ENCODE data around the gene GNG10.
"Not testable (repeated sequence)": the region's sequence is repeated elsewhere in the genome, so short reads cannot be mapped to it uniquely, and the experiment has no call there.

GNG10 gene

GRCh38 chr9:111657051-111657450 is 4.4 kb upstream of the GNG10 start:
- DNase-seq (ENCODE audit: low spot score): no peak

GRCh38 chr9:111658943-111659342 is 2.5 kb upstream of the GNG10 start:
- no peak for DNase-seq (ENCODE audit: low spot score)

- DNase-seq (ENCODE audit: low spot score): no peak
Observed at GRCh38 chr9:111659691-111660090, 1.7 kb upstream of the GNG10 start.

DNA sequence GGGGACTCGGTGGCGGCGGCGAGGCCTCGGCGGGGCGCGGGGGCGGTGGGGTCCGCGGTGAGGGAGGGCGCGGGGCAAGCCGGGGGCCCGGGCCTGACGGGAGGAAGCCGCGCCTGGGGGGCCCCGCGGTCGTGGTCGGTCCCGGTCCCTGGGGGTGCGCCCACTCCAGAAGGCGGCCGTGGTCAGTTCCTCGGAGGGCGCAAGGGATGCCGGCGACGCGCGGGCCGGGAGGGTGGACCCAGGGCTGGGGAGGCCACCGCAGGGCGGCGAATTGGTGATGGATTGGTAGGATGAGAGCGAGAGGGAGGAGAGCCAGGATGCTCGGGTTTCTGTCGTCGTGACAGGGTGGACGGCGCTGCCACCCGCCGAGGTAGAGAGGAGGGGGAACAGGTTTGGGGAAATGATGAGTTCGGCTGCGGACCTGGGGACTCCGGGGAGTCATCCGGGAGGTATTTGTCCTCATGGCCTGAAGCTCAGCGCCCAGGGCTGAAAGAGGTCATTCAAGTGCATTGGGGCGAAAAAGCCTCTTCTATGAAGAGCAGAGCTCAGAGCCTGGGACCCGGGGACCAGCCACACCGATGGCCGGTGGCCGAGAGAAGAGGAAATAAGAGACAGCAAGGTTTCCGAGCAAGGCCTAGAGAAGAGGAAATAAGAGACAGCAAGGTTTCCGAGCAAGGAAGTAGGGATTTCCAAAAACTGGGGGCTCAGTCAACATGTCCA is 557 bp downstream of the GNG10 start:
- DNase-seq (ENCODE audit: low spot score): peak; percentile 72

DNA sequence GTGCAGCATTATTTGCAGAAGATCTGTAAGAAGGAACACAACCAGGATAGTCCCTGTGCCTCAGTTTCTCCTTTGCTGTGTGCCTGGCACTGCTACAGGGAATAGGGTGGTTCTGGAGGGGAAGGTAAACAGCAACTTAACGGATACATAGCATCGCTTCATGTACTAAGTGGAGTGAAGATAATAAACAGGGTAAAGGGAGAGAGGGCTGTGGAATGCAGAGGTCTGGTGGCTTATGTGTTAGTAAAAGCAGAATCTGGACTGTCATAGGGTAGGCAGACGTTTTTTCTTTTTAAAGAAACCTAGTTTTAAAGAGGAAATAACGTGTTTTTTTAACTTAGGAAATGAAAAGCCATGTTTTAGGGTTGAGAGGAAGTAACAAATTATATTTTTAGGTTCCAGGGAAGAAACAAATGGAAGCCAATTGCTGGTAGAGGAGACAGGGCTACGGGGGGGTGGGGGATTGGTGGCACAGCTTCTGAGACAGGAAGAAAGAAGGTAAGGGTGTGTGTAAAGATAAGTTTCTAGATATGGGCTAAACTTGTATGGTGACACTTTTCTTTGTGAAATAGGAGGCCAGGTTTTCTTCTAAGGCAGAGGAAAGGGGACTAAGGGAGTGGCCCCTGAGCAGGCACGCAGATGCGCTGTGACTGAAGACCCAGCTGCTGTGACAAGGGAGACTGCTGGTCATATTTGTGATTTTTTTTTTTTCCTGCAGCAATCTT is 1.3 kb downstream of the GNG10 start:
- DNase-seq (ENCODE audit: low spot score): no peak

DNA sequence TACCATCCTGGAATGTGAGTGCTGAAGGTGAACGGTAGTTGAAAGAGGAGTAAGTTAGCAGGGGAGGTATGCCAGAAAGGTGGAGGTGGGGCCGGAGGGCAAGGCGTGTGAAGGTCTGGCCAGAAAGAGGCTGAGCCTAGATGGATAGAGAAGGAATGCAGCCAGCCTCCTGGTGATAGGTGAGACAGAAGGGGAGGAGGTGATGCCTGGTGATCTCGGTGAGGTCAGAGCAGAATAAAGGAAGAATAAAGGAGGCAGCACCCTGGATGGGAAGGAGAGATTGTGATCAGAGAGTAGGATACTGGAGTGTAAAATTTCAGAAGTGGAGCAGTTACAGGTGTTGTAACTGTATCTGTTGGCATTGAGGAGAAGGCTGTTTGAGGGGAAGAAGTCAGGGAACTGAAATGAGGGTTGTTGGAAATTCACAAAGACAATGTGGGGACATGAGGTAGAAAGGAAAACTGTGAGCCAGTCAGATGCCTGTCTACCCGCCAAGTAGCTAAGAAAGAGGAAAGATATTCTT is 2.0 kb downstream of the GNG10 start:
- no peak for DNase-seq (ENCODE audit: low spot score)

- no peak for DNase-seq (ENCODE audit: low spot score)
Observed at GRCh38 chr9:111668026-111668573, 6.7 kb downstream of the GNG10 start.

GRCh38 chr9:111668601-111669000 is 7.2 kb downstream of the GNG10 start:
- DNase-seq (ENCODE audit: low spot score): not testable (repeated sequence)

DNA sequence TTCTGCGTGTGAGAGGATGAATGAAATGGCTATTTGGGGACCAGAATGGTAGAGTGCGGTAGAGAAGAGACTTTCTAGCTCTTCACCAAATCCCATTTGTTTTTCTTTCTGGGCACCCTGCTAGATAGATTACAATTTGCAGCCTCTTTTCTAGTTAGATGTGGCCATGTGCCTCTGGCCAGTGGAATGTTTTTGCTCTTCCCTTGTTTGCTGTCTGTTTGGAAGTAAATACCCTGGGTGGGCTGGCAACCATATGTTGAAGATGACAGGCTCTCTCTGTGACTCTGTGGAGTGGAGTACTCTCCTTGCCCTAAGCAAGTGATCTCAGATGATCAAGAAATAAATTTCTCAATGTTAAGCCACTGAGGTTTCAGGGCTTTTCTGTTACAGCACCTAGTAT is 12.9 kb downstream of the GNG10 start:
- no peak for DNase-seq (ENCODE audit: low spot score)

DNA sequence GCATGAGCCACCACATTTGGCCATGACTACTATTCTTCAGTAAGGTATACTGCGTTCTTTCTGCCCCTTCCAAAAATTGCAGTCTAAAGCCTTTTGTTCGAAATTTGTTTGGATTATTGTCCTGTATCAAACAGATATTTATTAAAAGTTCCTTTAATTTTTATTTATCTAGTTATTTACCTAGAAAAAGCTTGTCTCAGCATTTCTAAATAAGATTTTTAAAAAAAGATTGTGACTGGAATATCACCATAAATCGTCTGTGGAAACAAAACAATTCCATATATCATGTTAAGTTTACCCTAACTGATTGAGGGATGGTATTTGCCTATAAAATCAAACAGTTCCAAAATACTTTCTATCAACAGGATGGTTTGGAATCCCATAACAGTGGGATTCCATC is 14.7 kb downstream of the GNG10 start:
- no peak for DNase-seq (ENCODE audit: low spot score)

GRCh38 chr9:111678293-111678692 is 16.9 kb downstream of the GNG10 start:
- DNase-seq (ENCODE audit: low spot score): no peak

DNA sequence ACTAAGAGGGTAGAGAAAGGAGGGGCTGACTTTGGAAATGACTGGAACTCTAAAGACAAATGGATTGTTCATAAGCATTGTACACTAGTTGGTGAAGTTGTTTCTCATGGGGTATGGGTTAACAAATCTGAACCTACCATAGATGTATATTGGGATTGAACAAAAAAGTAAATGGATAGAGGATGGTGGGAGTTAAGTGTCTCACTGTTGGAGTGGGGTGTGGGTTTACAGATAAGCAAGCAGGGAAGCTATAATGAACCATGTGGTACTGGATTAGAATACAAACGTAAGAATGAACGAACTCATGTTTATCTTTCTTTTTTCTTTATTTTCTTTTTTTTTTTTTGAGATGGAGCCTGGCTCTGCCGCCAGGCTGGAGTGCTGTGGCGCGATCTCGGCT is 17.8 kb downstream of the GNG10 start:
- no peak for DNase-seq (ENCODE audit: low spot score)

- no peak for DNase-seq (ENCODE audit: low spot score)
Observed at GRCh38 chr9:111683392-111683791, 22.0 kb downstream of the GNG10 start.

DNA sequence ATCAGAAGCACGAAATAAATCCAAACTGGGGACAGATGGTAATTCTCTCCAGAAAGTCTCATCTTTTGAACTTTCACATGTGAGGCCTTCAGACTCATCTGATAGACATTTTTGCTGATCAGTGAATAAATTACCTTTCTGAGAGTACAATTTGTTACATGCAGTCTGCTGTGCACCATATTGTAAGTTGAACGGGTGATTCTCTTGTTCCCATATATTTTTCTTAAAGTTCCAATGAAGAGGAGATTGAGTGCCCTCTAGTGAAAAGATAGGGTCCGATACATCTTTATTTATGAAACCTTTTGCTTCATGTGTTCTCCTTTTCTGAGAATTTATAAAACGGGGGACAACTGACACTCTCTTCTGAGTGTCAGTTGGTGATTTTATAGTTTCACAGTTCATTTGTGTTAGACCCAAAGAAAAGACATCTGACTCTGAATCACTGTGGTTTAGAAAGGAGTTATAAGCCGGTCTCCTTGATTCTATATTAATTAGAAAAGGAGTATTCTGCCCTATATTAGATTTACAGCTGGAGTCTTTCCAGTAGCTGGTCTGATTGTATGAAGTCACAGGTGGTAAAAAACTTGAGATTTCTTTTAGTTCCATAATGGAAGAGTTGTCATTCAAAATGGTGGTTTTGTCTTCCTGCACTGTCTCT is 30.4 kb downstream of the GNG10 start:
- DNase-seq (ENCODE audit: low spot score): no peak

DNA sequence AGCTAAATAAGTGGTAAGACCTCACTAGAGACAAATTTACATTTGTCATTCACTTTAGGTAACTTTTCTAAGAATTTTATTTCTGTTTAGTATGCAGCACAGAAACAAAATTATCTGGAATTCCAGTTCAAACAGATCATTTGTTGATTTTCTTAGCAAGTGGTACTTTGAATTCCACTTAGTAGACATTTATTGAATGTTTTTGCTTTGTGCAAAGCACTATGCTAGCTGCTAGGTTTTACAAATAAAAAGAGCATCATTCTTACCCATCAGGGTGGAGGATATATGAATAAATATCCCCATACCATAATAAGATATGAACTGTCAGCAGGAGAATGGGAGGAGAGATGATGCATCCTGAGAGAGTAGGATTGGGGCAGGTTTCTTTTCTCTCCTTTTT is 35.4 kb downstream of the GNG10 start:
- no peak for DNase-seq (ENCODE audit: low spot score)

GRCh38 chr9:111700776-111701175 is 39.4 kb downstream of the GNG10 start:
- DNase-seq (ENCODE audit: low spot score): no peak

- no peak for DNase-seq (ENCODE audit: low spot score)
Observed at GRCh38 chr9:111704503-111704902, 43.1 kb downstream of the GNG10 start.

DNA sequence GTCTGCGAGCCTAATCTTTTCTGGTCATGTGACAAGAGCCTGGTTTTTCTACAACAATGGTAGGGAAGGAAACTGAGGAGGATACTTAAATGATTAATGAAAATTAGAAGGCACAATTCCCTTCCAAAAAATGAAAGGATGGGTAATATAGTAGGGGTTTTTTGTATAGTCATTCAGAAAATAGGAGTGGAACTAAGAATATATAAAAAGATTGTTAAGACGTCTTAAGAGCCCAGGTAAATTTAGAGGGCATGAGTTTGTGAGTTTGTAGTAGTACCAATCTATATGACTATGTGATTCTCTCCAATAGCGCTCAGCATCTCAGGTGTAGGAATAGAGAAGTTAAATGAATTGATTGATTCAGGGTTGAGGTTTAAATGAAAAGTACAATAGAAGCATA is 50.1 kb downstream of the GNG10 start:
- no peak for DNase-seq (ENCODE audit: low spot score)

GRCh38 chr9:111712369-111712768 is 51.0 kb downstream of the GNG10 start:
- no peak for DNase-seq (ENCODE audit: low spot score)

DNA sequence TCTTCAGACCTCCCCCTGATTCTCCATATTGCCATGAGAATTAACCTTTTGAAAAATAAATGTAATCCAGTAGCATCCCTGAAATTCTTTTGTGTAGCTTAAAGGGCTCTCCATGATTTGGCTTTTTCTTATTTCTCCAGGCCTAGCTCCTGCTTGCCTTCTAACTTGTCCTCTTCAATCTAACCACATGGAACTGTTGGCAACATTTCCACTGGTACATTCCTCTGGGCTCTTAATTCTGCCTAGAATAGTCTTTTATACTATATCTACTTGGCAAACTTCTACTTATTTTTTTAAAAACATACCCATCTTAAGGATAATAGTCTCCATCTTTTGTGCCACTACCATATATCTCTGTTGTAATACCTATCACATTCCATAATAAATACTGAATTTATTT is 54.1 kb downstream of the GNG10 start:
- DNase-seq (ENCODE audit: low spot score): no peak

DNA sequence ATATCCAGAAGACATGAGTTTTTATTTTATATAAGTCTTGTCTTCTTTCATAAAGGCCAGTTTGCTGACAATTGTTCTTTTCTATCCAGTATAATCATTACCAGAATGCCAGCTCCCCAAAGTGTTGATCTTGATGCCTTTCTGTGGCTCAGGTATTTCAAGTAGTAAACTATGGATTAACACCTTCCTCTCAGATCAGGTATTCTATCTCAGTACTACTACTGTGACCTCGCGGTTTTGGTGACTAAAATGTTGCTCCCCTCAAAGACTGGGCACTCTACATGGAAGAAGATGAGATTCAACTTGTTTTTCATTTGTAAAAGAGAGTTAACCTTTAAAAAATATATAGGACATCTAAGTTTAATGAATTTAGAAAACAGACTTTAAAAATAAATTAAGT is 58.1 kb downstream of the GNG10 start:
- DNase-seq (ENCODE audit: low spot score): no peak

Data from left forelimb (tissue), 1 donor.